ENCODE measurements around the gene OR14A2.
"Not testable (repeated sequence)": the region's sequence is repeated elsewhere in the genome, so short reads cannot be mapped to it uniquely, and the experiment has no call there.

OR14A2 gene

DNA sequence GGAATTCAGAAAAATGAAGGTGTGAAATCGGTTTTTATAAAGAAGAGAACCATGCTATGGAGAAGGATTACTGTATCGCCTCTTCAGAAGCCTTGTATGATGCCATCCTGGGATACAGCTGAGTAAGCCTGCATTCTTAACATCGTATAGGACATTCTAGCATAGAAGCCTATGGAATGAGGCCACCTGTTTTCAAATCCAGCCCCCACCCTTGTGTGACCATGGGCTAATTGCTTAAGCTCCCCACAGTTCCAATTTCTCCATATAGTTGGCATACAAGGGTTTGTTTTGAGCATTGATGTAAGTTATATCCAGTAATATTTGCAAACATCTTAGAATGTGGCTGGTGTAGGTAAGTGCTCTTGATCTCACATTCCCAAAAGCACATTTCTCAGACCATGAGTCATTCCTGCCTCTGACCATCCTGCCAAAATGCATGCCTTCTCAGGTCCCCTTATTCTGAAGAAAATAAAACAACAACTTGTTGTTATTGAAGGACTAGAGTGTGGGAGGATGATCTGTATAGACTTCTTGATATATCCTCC lies 1.5 kb downstream of the OR14A2 start:
- DNase-seq (ENCODE audit: low read depth): peak; percentile 38
- in situ Hi-C loops (cut with HindIII; ENCODE audit: low sequenced_read_pairs): no loop called here
- no peak overlapping the region for H3K4me3 ChIP-seq (ENCODE audit: low read depth, low read length)
- TF ChIP-seq, protein P1, sequence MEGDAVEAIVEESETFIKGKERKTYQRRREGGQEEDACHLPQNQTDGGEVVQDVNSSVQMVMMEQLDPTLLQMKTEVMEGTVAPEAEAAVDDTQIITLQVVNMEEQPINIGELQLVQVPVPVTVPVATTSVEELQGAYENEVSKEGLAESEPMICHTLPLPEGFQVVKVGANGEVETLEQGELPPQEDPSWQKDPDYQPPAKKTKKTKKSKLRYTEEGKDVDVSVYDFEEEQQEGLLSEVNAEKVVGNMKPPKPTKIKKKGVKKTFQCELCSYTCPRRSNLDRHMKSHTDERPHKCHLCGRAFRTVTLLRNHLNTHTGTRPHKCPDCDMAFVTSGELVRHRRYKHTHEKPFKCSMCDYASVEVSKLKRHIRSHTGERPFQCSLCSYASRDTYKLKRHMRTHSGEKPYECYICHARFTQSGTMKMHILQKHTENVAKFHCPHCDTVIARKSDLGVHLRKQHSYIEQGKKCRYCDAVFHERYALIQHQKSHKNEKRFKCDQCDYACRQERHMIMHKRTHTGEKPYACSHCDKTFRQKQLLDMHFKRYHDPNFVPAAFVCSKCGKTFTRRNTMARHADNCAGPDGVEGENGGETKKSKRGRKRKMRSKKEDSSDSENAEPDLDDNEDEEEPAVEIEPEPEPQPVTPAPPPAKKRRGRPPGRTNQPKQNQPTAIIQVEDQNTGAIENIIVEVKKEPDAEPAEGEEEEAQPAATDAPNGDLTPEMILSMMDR (IDR thresholded peaks at IDR 0.05; ENCODE audit: low read depth, low read length, missing control alignments): no peak

DNA sequence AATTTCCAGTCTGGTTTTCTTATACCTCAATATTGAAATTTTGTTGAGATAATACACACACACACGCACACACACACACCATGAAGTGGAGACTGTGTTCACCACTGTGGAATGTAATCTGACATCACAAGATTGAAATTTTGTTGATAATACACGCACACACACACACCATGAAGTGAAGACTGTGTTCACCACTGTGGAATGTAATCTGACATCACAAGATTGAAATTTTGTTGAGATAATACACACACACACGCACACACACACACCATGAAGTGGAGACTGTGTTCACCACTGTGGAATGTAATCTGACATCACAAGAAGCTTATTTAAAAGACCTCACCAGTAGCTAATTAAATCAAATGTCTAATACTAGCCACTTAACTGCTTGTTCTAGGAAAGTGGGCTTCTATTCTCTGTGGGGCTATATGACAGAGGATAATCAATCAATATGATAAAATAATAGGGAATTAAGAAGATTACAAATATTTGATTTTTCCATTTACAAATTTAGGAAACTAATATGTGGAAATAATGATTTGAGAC lies 5.7 kb downstream of the OR14A2 start:
- DNase-seq (ENCODE audit: low read depth): peak; percentile 36
- in situ Hi-C loops (cut with HindIII; ENCODE audit: low sequenced_read_pairs); H3K4me3 ChIP-seq (ENCODE audit: low read depth, low read length): not testable (repeated sequence)

DNA sequence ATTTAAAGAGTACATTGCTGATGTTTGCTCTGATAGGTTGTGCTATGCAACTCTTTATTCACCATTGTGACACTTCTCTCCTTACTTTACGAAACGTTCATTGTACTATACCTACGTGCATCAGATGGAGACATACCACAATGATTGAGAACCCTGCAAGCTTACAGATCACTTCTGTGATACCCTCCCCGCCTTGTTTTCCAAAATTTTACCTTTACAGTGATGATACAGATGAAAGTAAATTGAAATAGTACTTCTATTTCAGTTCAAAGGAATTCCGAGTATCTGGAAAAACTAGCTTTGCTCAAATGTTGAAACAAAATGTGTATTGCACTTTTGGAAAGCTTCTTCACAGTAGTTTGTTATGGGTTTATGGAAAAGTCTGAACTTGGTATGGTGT lies 6.2 kb downstream of the OR14A2 start:
- DNase-seq (ENCODE audit: low read depth): no peak
- in situ Hi-C loops (cut with HindIII; ENCODE audit: low sequenced_read_pairs): no loop called here
- TF ChIP-seq, protein P1 (IDR thresholded peaks at IDR 0.05; ENCODE audit: low read depth, low read length, missing control alignments): no peak
- no peak overlapping the region for H3K4me3 ChIP-seq (ENCODE audit: low read depth, low read length)

DNA sequence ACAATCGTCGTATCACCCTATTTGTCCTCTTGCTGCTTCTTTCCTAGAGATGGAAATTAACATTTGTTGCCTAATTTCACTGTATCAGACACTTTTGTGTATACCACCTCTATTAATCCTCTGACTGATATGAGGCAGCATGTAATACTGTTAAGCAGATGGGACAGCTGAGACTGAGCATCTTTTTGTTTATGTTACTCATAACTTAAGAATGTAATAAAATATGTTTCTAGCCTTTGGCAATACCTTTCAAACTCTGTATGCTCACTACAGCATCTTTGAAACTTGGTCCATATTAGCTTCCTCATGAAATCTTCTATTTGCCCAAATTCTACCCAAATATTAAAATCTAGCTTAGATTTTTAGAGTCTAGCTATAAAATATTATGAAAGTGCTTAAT lies 7.2 kb downstream of the OR14A2 start:
- TF ChIP-seq, protein P1 (IDR thresholded peaks at IDR 0.05; ENCODE audit: low read depth, low read length, missing control alignments): no peak
- no peak for DNase-seq (ENCODE audit: low read depth)
- in situ Hi-C loops (cut with HindIII; ENCODE audit: low sequenced_read_pairs): no loop called here
- H3K4me3 ChIP-seq (ENCODE audit: low read depth, low read length): no peak overlapping the region

GRCh38 chr1:247738315-247738714 lies 9.6 kb downstream of the OR14A2 start, which contains the start of gene OR14K1:
Gene OR14K1, plus strand, starts transcription at chr1:247738615. Its CDS starts 0 bp downstream, at chr1:247738615.
- no peak for DNase-seq (ENCODE audit: low read depth)
- in situ Hi-C loops (cut with HindIII; ENCODE audit: low sequenced_read_pairs): no loop called here
- TF ChIP-seq, protein P1 (IDR thresholded peaks at IDR 0.05; ENCODE audit: low read depth, low read length, missing control alignments): no peak
- no peak within 1 kb of the TSS for H3K4me3 ChIP-seq (ENCODE audit: low read depth, low read length)

GRCh38 chr1:247721222-247721621 lies 26.7 kb downstream of the OR14A2 start:
- in situ Hi-C loops (cut with HindIII; ENCODE audit: low sequenced_read_pairs): no loop called here
- no peak overlapping the region for H3K4me3 ChIP-seq (ENCODE audit: low read depth, low read length)
- TF ChIP-seq, protein P1 (IDR thresholded peaks at IDR 0.05; ENCODE audit: low read depth, low read length, missing control alignments): no peak

DNA sequence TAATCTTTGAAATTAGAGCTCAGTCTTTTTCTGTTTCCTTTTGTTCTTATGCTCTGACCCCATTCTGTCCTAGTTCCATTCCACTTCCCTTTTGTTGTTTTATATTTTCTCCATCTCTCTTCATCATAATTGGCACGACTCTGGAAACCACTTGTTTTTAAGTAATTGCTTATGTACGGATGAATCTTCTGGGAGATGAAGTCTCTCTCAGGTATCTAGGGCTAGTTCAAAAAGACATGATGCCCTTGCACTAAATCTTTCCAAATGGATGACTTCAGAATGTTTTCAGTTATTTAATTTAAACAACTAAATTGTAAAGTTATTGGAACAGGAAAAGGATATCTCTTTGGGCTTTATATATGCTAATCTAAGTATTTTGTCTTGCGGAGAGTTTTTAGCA lies 31.4 kb downstream of the OR14A2 start, which contains the start of gene OR6F1:
Gene OR6F1 (minus strand): TSS at position 101 of the 400 bp plus-strand sequence. CDS start 3,891 bp downstream, outside the sequence.
- H3K4me3 ChIP-seq (ENCODE audit: low read depth, low read length): no peak within 1 kb of the TSS
- DNase-seq (ENCODE audit: low read depth): no peak
- in situ Hi-C loops (cut with HindIII; ENCODE audit: low sequenced_read_pairs): no loop called here
- TF ChIP-seq, protein P1 (IDR thresholded peaks at IDR 0.05; ENCODE audit: low read depth, low read length, missing control alignments): no peak

More at GRCh38 chr1:247721222-247721621, 26.7 kb downstream of the OR14A2 start:
- no peak for DNase-seq (ENCODE audit: low read depth)
